HepG2 (cell line): Measurements from ENCODE around the gene NSUN2. TPM values are rescaled to one million over a fixed set of nuclear protein-coding genes. Genes with fewer than 3 reads are reported as not detected.

Experiments used
- ATAC-seq: fragments of 200-7000 bp; cut with Tn5 transposase; 3 replicates; pipeline ENCODE4 v1.9.1; 2020; ENCODE audit warnings: mild to moderate bottlenecking, moderate library complexity
- BruUV-seq: library from RNA; stranded (reverse); fragments of 400-500 nt; replicated peaks from 2 replicates; lab custom pipeline; 2021; lab: Mats Ljungman, UMichigan
- CTCF ChIA-PET: fragments of 300-600 bp; formaldehyde crosslinking; extraction: SDS; loops from one replicate; lab custom pipeline; 2021; ENCODE audit warnings: low total read pairs, inconsistent platforms, low intra/inter-chr PET ratio; lab: Yijun Ruan, JAX
- POLR2A ChIA-PET: fragments of 350-600 bp; sonication (Branson Sonifier 250); formaldehyde crosslinking; loops from one replicate; lab custom pipeline; 2020; ENCODE audit warnings: antibody characterized with exemption, inconsistent platforms; lab: Yijun Ruan, JAX
- DNase-seq: peaks from one replicate; pipeline ENCODE4 v3.0.0-alpha.2; 2015; ENCODE audit warnings: low spot score
- FAIRE-seq: peaks from 3 replicates; lab custom pipeline; 2011; peaks lifted over from hg19 to GRCh38; lab: Jason Lieb, UNC
- H2AFZ ChIP-seq: one replicate; pipeline ENCODE4 v1.6.1; 2011; ENCODE audit warnings: low read length, inconsistent platforms
- H3K27ac ChIP-seq: fragments of 300-600 bp; 3 replicates; pipeline ENCODE4 v1.8.0; 2011; ENCODE audit warnings: mixed run types, mild to moderate bottlenecking, mixed read lengths, low read length, inconsistent platforms; ENCODE audit not compliant: insufficient read depth; ENCODE audit errors: extremely low read length
- H3K27me3 ChIP-seq, 2 experiments: fragments of 200-600 bp in 1 of 2; 2 replicates in 1 of 2; 3 replicates in 1 of 2; pipeline versions ENCODE4 v1.6.0 to v1.8.0; 2011; ENCODE audit warnings: low read length in 2 of 2, mild to moderate bottlenecking in 2 of 2, moderate library complexity in 2 of 2, inconsistent platforms in 1 of 2; ENCODE audit not compliant: insufficient read depth in 2 of 2, control insufficient read depth in 1 of 2
- H3K36me3 ChIP-seq, 2 experiments: fragments of 200-600 bp in 1 of 2; replicated peaks in 1 of 2; 2 replicates in 1 of 2; 3 replicates in 1 of 2; pipeline versions ENCODE4 v1.5.1 to v1.8.0; 2011; ENCODE audit warnings: low read length in 2 of 2, inconsistent platforms in 1 of 2; ENCODE audit not compliant: insufficient read depth in 2 of 2, control insufficient read depth in 1 of 2
- H3K4me1 ChIP-seq: 2 replicates; pipeline ENCODE4 v1.5.1; 2012; ENCODE audit warnings: low read length, inconsistent platforms; ENCODE audit not compliant: insufficient read depth
- H3K4me2 ChIP-seq: 2 replicates; pipeline ENCODE4 v1.6.0; 2011; ENCODE audit warnings: low read depth, low read length, inconsistent platforms
- H3K4me3 ChIP-seq, 3 experiments: fragments of 200-600 bp in 1 of 3; sonication (generic), shearing (Covaris generic) in 1 of 3; replicated peaks in 1 of 3; 2 replicates each; pipeline ENCODE4 v1.5.1; 2011 to 2016; ENCODE audit warnings: low read length in 3 of 3, inconsistent platforms in 2 of 3, low read depth in 2 of 3, mild to moderate bottlenecking in 2 of 3, control low read depth in 1 of 3, mixed read lengths in 1 of 3; ENCODE audit not compliant: insufficient read depth in 1 of 3
- H3K79me2 ChIP-seq: one replicate; pipeline ENCODE4 v1.6.1; 2011; ENCODE audit warnings: low read length, inconsistent platforms; ENCODE audit not compliant: insufficient read depth
- H3K9ac ChIP-seq: 2 replicates; pipeline ENCODE4 v1.6.0; 2011; ENCODE audit warnings: mild to moderate bottlenecking, low read depth, low read length, inconsistent platforms; ENCODE audit not compliant: insufficient read depth
- H3K9me3 ChIP-seq: 2 replicates; pipeline ENCODE4 v1.5.1; 2012; ENCODE audit warnings: mild to moderate bottlenecking, low read length
- H4K20me1 ChIP-seq: 2 replicates; pipeline ENCODE4 v1.6.0; 2011; ENCODE audit warnings: inconsistent platforms, mild to moderate bottlenecking, low read length, moderate library complexity; ENCODE audit not compliant: insufficient read depth
- BRD4 ChIP-seq: sonication (generic); formaldehyde crosslinking; IDR thresholded peaks from 2 replicates; pipeline ENCODE4 v1.4.0; 2020; ENCODE audit warnings: missing genetic modification reagents
- GATA4 ChIP-seq: sonication (generic); IDR thresholded peaks from 2 replicates; pipeline ENCODE4 v1.6.1; 2016; ENCODE audit warnings: antibody characterized with exemption, low read depth, borderline replicate concordance
- SIN3B ChIP-seq: fragments of 150-350 bp; IDR thresholded peaks from 2 replicates; pipeline ENCODE4 v1.6.1; 2014; ENCODE audit warnings: low read length
- SOX13 ChIP-seq, 3 experiments: fragments of 450-650 bp in 1 of 3; sonication (generic) in 1 of 3; formaldehyde crosslinking in 1 of 3; IDR thresholded peaks in 2 of 3; conservative IDR thresholded peaks in 1 of 3; 2 replicates each; pipeline versions ENCODE4 v1.5.0 to v1.6.1; 2016 to 2020; ENCODE audit warnings: antibody characterized with exemption in 1 of 3, mild to moderate bottlenecking in 1 of 3, missing compliant biosample characterization in 1 of 3, missing genetic modification reagents in 1 of 3, moderate library complexity in 1 of 3
- WGBS: methylation state at CpG from one replicate; pipeline ENCODE4 v1.1.6; 2017; ENCODE audit warnings: low lambda C conversion rate; 5-methylcytosine and 5-hydroxymethylcytosine counted together
- in situ Hi-C: cut with HindIII; loops from 2 replicates; pipeline ENCODE4 v1.10.0; 2017; ENCODE audit warnings: low pct_unique_long_range_greater_than_20kb; ENCODE audit not compliant: extremely low pct_ligation_motif_present
- intact Hi-C: fragments of 100-400 bp; cut with micrococcal nuclease; formaldehyde crosslinking; loops from one replicate; pipeline ENCODE4 v1.10.0; 2022; ENCODE audit not compliant: unreplicated experiment
- polyA plus RNA-seq, 8 experiments: library from polyadenylated mRNA; depleted of rRNA in 3 of 8; stranded (reverse) in 7 of 8; unstranded in 1 of 8; fragments of >200 nt; fragmentation: Illumina TruSeq in 4 of 8; extraction: Trizol in 4 of 8; gene quantifications; 2 replicates each; pipeline versions ENCODE4 v1.2.1 to v1.2.3, GENCODE V29; 2011 to 2016; ENCODE audit warnings: low read depth in 4 of 8, missing spikeins in 1 of 8, mixed read lengths in 1 of 8; ENCODE audit not compliant: insufficient read depth in 1 of 8
- total RNA-seq, 5 experiments: library from RNA; depleted of rRNA; stranded (reverse); fragments of >200 nt; fragmentation: Illumina TruSeq; extraction: Trizol; gene quantifications; 2 replicates each; pipeline ENCODE4 v1.2.3, GENCODE V29; 2016; ENCODE audit warnings: low read depth in 1 of 5

Gene NSUN2
- total and polyA plus RNA-seq, 2 of the 13 experiments (the other 11 are each of a cell fraction or from before 2014, with no cell fraction given): 51.7 to 69.1 TPM

- ATAC-seq (no peak), FAIRE-seq (no peak)
- POLR2A ChIA-PET: no interaction called here
These were observed 40.2 kb downstream of the NSUN2 start for GRCh38 chr5:6592601-6593000.

GRCh38 chr5:6591671-6592288, 41.1 kb downstream of the NSUN2 start:
- FAIRE-seq: no peak
- ATAC-seq: no peak
- no peaks in the 10 kb centered on the region for H3K79me2 ChIP-seq
- H3K27ac ChIP-seq: no peak overlapping the region
- H3K9ac ChIP-seq: no peak overlapping the region
- no TSS peak for BruUV-seq
- TF ChIP-seq BRD4 (CRISPR knock-in tag) (no peak), SOX13 (IDR thresholded peaks at IDR 0.05) (no peak), SOX13 (CRISPR knock-in tag; conservative IDR thresholded peaks at IDR 0.05 in 1 of 2, IDR thresholded peaks at IDR 0.05 in 1 of 2) (no peak), SIN3B (no peak)
- no peak overlapping the region for H2AFZ ChIP-seq
- H3K4me2 ChIP-seq: no peak overlapping the region
- intact Hi-C loops: no loop called here
- no peaks in the 10 kb centered on the region for H3K9me3 ChIP-seq
- H3K4me3 ChIP-seq: no peak overlapping the region
- H3K4me1 ChIP-seq: no peaks in the 10 kb centered on the region
- ChIA-PET CTCF (no interaction called here), POLR2A (no interaction called here)
- no peaks in the 10 kb centered on the region for H4K20me1 ChIP-seq
- H3K36me3 ChIP-seq: no peaks in the 10 kb centered on the region
- WGBS: 90% methylated on average over 10 of the region's 12 CpGs
- H3K27me3 ChIP-seq: no peaks in the 10 kb centered on the region; a peak in 1 of 5 replicates
- no peak for DNase-seq
- in situ Hi-C loops: no loop called here

More at GRCh38 chr5:6592601-6593000, 40.2 kb downstream of the NSUN2 start:
- Histone ChIP-seq H3K9me3 (no peaks in the 10 kb centered on the region), H3K9ac (no peak overlapping the region), H3K4me2 (no peak overlapping the region), H3K4me3 (no peak overlapping the region), H3K4me1 (no peaks in the 10 kb centered on the region), H3K27me3 (no peaks in the 10 kb centered on the region), H4K20me1 (no peaks in the 10 kb centered on the region), H3K27ac (no peak overlapping the region), H3K79me2 (no peaks in the 10 kb centered on the region), H2AFZ (no peak overlapping the region), H3K36me3 (0 out of 5 replicates have a peak, but pooled peaks cover 0 to 4% of the 10 kb centered on the region in 2 experiments)
- in situ Hi-C loops (no loop called here), intact Hi-C loops (no loop called here)
- DNase-seq: no peak
- no TSS peak for BruUV-seq
- CTCF ChIA-PET: no interaction called here
- 32% methylated on average over 3 of the region's 3 CpGs for WGBS
- no peak for TF ChIP-seq GATA4
